ENCODE data around the gene GHRL. TPM values are rescaled to one million over a fixed set of nuclear protein-coding genes. Genes with fewer than 3 reads are reported as not detected.

The GHRL gene
- total and polyA plus RNA-seq, 8 donors: 5.1 to 22.0 (median 6.7) TPM

DNA sequence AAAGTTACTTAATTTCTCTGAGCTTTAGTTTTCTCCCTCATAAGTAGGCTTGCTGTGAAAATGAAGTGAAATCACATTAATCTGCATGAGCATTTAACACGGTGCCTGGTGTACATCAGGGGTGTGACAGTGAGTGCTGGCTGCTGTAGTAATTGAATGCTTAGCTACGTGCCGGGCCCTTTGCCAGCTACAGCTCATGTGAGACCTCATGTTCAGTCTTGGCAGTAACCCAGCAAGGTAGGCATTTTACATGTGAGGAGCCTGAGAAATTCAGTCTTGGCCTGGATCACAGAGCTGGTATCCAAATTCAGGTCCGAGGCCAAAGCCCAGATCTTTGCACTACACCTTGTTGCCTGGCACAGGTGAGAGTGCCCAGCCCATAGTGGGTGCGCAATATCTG is 9.1 kb downstream of the GHRL start:
- peak overlapping the region in 1 of 4 donors; percentile 20 for H3K27ac ChIP-seq
- no peaks in the 10 kb centered on the region for H3K9me3 ChIP-seq
- FAIRE-seq: no peak
- peak; percentile 70 to 86 (median 76) for DNase-seq
- WGBS, 2 donors: 20 to 37% methylated on average over 5 of the region's 5 CpGs
- TF ChIP-seq, protein P1, sequence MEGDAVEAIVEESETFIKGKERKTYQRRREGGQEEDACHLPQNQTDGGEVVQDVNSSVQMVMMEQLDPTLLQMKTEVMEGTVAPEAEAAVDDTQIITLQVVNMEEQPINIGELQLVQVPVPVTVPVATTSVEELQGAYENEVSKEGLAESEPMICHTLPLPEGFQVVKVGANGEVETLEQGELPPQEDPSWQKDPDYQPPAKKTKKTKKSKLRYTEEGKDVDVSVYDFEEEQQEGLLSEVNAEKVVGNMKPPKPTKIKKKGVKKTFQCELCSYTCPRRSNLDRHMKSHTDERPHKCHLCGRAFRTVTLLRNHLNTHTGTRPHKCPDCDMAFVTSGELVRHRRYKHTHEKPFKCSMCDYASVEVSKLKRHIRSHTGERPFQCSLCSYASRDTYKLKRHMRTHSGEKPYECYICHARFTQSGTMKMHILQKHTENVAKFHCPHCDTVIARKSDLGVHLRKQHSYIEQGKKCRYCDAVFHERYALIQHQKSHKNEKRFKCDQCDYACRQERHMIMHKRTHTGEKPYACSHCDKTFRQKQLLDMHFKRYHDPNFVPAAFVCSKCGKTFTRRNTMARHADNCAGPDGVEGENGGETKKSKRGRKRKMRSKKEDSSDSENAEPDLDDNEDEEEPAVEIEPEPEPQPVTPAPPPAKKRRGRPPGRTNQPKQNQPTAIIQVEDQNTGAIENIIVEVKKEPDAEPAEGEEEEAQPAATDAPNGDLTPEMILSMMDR (IDR thresholded peaks at IDR 0.05): no peak
- peaks cover 0 to 7% (median 5%) of the 10 kb centered on the region in 3 donors for H3K4me1 ChIP-seq
- H3K36me3 ChIP-seq: peaks cover 0 to 22% (median 2%) of the 10 kb centered on the region in 3 donors
- H3K4me3 ChIP-seq: no peak overlapping the region
- no peaks in the 10 kb centered on the region for H3K27me3 ChIP-seq
- intact Hi-C loops (cut with DNase I): no loop called here
- peak; percentile 73 to 90 (median 88) for ATAC-seq

DNA sequence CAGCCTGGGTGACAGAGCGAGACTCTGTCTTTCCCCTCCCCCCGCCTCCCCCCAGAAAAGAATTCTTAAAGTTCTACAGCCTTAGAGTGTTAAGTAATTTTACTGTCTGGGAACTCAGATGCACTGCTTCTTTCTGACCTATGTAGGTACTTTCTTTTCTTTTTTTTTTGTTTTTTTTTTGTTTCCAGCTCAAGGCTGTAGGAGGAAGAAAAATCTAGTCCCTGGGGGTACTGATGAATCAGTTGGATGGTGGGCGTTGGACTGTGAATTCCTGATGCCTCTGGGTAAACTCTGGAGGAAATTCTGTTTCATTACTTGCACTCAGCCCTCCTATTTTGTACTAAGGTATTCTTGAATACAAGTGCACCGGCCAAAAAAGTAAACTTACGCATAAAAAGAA is 10.8 kb downstream of the GHRL start:
- no peaks in the 10 kb centered on the region for H3K27me3 ChIP-seq
- peaks cover 0 to 30% (median 2%) of the 10 kb centered on the region in 3 donors for H3K36me3 ChIP-seq
- no peak overlapping the region for H3K4me3 ChIP-seq
- peaks cover 0 to 7% (median 5%) of the 10 kb centered on the region in 3 donors for H3K4me1 ChIP-seq
- TF ChIP-seq, protein P1 (IDR thresholded peaks at IDR 0.05): no peak
- no peak for ATAC-seq
- no peaks in the 10 kb centered on the region for H3K9me3 ChIP-seq
- no peak overlapping the region for H3K27ac ChIP-seq
- 91 to 95% methylated on average over 5 of the region's 5 CpGs for WGBS, 2 donors
- no peak for FAIRE-seq
- intact Hi-C loops (cut with DNase I): no loop called here
- no peak for DNase-seq

DNA sequence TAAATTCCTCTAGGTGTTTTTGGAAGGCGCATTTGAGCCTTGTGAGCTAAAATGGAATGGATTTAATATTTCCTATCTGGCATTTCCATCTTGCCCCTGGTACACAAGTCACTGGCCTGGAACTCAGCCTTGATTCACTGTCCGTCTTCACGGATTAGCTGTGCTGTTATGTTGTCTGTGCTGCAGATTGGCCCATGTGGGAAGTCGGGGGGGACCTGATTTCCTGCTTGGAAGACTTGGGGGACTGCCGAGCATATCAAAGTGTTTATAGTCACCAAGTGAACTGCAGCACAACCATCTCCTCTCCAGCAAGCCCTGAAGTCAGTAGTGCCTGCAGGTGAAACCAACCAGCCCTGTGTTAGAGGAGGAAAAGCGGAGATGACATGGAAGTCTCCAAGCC is 12.2 kb downstream of the GHRL start:
- peaks cover 0 to 7% (median 5%) of the 10 kb centered on the region in 3 donors for H3K4me1 ChIP-seq
- ATAC-seq: no peak
- TF ChIP-seq, protein P1 (IDR thresholded peaks at IDR 0.05): no peak
- intact Hi-C loops (cut with DNase I): no loop called here
- no peak overlapping the region for H3K4me3 ChIP-seq
- no peak for FAIRE-seq
- H3K9me3 ChIP-seq: no peaks in the 10 kb centered on the region
- H3K36me3 ChIP-seq: peaks cover 0 to 30% (median 2%) of the 10 kb centered on the region in 3 donors
- no peak overlapping the region for H3K27ac ChIP-seq
- H3K27me3 ChIP-seq: no peaks in the 10 kb centered on the region
- DNase-seq: no peak
- WGBS, 2 donors: 91 to 93% methylated on average over 6 of the region's 6 CpGs

DNA sequence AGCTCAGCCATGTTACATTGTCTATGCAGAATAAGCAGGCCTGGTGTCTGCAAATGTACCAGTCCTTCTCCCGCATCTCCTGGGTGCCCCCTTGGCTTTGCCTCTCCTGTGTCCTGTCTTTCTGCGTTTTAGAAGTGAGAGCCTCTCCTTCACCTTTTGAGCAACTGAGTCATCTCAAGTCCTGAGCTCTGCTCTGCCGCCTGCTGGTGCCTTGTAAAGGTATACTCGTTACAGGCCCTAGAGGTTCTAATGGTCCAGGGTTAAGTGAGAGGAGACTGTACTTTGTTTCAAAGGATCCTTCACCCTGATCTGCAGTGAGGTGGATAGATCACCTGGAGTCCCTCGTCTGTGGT is 12.6 kb downstream of the GHRL start:
- peaks cover under 1 to 7% (median 5%) of the 10 kb centered on the region in 3 donors for H3K4me1 ChIP-seq
- FAIRE-seq (no peak), ATAC-seq (no peak), DNase-seq (no peak)
- no peaks in the 10 kb centered on the region for H3K27me3 ChIP-seq
- H3K27ac ChIP-seq: no peak overlapping the region
- peaks cover 0 to 30% (median 2%) of the 10 kb centered on the region in 3 donors for H3K36me3 ChIP-seq
- 85 to 88% methylated on average over 5 of the region's 5 CpGs for WGBS, 2 donors
- intact Hi-C loops (cut with DNase I): no loop called here
- no peaks in the 10 kb centered on the region for H3K9me3 ChIP-seq
- TF ChIP-seq, protein P1 (IDR thresholded peaks at IDR 0.05): no peak
- no peak overlapping the region for H3K4me3 ChIP-seq

DNA sequence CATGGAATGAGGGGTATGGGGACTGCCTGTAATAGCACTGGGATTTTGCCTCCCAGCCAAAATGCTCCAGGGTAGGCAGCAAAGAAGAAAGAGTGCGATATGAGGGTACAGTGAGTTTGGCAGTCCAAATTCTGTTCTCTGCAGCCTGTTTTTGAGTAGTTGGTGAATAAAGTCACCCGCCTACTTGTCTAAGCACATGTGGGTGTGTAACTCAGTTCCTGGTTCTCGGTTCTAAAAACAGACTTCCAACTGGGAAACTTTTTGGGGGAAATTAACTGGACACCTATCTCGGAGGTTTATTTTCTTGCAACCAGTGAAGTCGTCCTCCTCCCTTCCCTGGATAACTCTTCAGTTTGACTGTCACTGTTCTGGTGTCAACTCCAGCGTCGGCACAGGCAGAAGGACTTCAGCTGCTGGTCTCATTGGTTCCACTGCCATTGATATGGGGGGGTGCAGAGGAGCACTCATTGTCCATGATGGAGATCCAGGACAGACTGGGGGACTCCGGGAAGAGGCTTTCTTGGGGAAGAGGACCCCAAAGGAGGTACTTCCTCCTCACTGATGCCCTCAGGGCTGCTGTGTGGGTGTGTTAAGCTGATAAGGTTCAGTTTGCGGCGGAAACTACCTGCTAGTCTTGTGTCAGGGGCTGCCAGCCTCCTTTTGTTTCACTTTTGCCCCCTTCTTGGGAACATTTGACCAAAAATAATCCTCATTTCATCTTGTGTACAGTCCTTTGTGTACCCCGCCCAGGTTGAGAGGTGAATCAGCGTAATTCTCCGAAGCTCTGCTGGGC is 13.2 kb downstream of the GHRL start:
- no peak overlapping the region for H3K27ac ChIP-seq
- no peak for ATAC-seq
- no peaks in the 10 kb centered on the region for H3K27me3 ChIP-seq
- no peaks in the 10 kb centered on the region for H3K9me3 ChIP-seq
- TF ChIP-seq, protein P1 (IDR thresholded peaks at IDR 0.05): no peak
- no peak for FAIRE-seq
- H3K4me3 ChIP-seq: no peak overlapping the region
- DNase-seq: no peak
- WGBS, 2 donors: 90 to 96% methylated on average over 13 of the region's 13 CpGs
- peaks cover 0 to 30% (median 2%) of the 10 kb centered on the region in 3 donors for H3K36me3 ChIP-seq
- intact Hi-C loops (cut with DNase I): no loop called here
- H3K4me1 ChIP-seq: peaks cover 5 to 9% (median 7%) of the 10 kb centered on the region in 3 donors
